ENCODE results near the gene PRPF19.

The PRPF19 gene

DNA sequence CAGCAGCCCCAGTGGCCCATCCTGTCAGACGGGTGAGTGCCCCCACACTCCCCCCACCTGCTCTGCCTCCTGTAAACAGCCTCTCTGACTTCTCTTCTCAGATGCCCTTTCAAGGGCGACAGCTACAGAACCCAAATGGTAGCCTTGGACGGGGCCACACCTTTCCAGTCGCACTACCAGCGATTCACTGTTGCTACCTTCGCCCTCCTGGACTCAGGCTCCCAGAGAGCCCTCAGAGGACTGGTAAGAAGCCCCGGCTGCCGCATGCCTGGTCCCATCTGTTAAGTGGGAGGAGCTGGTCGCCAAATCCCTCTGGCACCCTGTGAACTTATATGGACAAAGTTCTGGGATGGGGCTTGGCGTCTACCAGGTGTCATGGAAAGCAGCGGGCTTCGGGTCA is 32.9 kb downstream of the PRPF19 start:
- no peak for DNase-seq (ENCODE audit: low spot score)

GRCh38 chr11:60872961-60873524 is 33.3 kb downstream of the PRPF19 start:
- DNase-seq (ENCODE audit: low spot score), result no peak

DNA sequence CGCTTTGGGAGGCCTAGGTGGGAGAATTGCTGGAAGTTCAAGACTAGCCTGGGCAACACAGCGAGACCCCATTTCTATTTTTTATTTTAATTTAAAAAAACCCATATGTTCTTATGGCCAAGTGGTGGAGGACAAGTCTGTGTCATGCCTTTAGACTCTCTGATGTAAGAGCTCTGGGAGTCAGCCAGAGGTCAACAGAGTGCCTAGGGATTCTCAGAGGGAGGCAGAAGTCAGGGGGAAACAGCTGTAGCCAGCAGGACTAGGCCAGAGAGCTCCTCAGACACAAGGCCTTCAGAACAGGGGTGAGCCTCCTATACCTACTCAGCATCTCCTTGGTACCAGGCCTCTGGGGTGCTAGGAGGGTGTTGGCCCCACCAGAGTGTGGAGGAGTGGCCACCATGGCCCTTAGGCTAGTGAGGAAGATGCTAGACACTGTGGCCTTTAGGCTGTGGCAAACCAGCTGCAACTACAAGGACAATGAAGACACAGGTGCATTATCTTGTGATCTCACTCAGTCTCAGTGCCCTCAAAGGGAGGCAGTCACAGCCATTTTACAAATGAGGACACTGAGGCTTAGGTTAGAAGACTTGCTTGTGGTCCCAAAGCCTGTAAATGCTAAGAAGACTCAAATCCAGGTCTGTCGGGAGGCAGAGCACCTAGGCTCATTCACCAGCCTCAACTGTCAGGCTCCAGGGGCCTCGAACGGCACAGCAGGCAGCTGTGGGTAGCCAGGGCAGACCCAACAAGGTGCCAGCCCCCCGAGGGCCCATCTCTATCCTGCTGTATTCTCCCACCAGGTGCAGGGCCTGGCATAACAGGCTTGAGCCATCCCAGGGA is 34.0 kb downstream of the PRPF19 start:
- no peak for DNase-seq (ENCODE audit: low spot score)

DNA sequence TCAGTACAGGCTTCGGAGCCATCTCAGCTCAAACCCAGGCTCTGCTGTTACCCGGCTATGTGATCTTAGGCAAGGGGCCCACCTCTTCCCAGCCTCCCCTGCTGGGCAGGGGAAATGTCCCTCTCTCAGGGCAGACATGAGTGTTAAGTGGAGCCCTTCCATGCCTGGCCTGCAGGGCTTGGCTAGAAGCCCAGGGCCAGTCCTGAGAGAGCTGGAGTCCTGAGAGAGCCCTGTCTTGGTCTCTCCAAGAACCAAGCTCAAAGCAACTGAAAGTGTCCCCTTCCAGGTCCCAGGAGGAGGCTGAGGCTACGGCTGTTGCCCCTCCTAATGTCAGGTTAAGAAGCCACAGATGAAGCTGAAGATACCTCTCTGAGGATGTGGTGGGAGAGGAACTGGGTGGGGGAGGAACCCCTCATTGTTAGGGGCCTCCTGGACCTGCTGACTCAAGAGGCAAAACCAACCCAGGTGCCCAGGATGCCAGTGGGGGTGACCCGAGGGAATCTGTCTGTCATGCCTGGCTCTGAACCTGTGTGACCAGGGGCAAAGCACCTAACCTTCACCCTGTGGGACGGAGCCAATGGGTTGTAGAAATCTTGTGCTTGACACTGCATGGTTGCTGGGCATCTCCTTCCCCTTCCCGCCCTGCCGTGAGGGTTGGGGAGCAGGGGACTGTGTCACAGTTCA is 34.9 kb downstream of the PRPF19 start:
- peak; percentile 50 for DNase-seq (ENCODE audit: low spot score)

DNA sequence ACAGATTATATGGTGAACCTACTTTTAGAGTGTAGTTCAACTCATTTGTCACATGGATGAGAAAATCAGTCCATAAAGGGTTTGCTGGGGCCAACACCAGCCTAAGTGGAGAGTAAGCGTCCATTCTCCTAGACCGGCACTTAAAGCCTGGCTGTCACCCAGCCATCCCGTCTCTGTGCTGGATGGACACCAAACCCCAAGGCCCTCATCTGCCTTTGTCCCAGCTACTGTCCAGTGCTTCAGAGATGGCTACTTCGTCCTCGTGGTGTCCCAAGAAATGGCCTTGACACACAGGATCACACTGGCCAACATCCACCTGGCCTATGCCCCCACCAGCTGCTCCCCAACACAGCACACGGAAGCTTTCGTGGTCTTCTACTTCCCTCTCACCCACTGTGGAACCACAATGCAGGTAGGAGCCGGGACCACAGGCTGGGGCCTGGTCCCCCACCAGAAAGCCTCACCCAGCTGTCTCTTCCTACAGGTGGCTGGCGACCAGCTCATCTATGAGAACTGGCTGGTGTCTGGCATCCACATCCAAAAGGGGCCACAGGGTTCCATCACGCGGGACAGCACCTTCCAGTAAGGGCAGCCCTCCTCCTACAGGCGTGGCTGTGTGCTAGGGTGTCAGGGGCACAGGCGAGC is 35.5 kb downstream of the PRPF19 start:
- DNase-seq (ENCODE audit: low spot score), result no peak

DNA sequence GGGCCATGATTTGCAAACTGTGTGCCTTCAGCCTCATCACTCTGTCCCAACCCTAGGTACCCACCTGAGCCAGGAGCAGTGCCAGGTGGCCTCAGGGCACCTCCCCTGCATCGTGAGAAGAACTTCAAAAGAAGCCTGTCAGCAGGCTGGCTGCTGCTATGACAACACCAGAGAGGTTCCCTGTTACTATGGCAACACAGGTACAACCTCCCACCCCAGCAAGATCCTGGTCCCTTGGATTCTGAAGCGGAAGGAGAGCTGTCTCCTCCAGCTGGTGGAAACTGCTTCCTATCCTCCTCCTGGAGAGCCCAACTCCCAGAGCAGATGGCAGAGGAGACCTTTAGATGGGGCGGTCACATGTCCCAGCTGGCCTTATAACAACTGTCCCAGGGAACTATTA is 36.1 kb downstream of the PRPF19 start:
- DNase-seq (ENCODE audit: low spot score), result no peak

GRCh38 chr11:60869451-60869825 is 36.9 kb downstream of the PRPF19 start:
- DNase-seq (ENCODE audit: low spot score), result no peak

DNA sequence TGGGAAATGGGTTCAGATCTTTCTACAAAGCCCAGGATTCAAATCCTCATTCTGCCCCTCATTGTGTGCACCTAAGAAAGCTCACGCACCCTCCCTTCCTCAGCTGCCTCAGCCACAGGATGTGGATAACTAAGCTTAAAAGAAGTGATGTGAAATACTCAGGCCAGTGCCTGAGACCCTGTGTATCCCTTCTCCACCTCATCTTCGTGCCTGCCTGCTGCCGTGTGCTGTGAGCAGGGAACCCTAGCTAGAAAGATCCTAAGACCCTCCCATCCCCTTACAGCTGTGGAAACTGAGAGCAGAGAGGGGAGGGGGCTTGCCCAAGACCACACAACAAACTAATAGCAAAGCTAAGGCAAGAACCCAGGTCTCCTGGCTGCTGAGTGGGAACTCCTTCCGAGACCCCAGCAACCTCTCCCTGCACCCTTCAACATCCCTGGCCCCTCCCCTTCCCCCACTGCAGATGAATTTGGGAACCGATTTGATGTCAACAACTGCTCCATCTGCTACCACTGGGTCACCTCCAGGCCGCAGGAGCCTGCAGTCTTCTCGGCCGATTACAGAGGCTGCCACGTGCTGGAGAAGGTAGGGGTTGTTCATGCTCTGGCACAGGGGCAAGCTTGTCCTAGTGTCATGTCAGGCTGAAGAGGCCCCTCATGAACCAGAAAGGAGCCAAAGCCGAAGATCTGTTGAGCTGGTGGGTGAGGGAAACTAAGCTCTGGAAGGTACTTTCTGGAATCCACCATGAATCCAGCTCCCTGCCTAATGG is 37.5 kb downstream of the PRPF19 start:
- DNase-seq (ENCODE audit: low spot score), result no peak

- DNase-seq (ENCODE audit: low spot score), result no peak
Observed at GRCh38 chr11:60867871-60868681, 38.3 kb downstream of the PRPF19 start.

DNA sequence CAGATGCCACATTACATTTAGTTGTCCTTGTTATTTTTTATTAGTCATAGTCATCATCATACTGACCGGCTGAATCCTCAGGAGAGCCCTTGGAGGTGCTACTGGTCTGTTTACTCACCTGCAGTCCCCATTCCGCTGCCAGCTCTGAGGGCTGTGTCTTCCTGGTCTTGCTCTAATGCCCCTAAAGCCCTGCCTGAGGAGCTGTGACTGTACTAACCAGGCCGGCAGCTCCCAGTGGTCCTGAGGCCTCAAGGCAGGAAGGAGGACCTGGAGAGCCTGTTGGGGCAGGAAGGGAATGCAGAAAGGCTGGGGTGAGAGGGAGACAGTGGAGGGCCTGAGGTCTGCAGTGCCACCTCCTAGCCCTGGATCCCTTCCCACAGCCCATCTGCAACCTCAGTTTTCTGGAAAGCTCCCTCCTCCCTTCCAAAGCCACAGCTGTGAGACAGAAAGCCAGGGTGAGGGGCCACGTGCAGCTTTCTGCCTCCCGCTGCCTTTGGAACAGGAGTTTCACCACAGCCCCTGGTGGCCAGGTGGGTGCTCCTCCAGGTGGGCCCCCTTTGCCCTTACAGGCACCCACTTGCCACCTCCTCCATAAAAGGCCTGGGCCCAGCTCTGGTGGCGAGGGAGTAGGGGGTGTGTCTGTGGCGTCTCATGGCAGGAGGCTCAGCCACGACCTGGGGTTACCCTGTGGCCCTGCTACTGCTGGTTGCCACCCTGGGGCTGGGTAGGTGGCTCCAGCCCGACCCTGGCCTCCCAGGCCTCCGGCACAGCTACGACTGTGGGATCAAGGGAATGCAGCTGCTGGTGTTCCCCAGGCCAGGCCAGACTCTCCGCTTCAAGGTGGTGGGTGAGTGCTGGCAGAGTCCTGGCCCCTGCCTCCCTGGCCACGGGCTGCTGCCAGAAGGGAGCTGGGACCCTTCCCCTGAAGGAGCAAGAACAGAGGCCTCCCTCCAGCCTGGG is 39.2 kb downstream of the PRPF19 start, which contains the start of gene ZP1:
Gene ZP1 (plus strand): TSS at position 632 of the 960 bp plus-strand sequence. CDS start 20 bp downstream, at position 652.
- no peak for DNase-seq (ENCODE audit: low spot score)

- DNase-seq (ENCODE audit: low spot score), result no peak
Observed at GRCh38 chr11:60864856-60865513, 41.4 kb downstream of the PRPF19 start.

GRCh38 chr11:60863550-60864521 is 42.5 kb downstream of the PRPF19 start:
- DNase-seq (ENCODE audit: low spot score), result no peak

GRCh38 chr11:60862171-60862570 is 44.2 kb downstream of the PRPF19 start:
- no peak for DNase-seq (ENCODE audit: low spot score)

DNA sequence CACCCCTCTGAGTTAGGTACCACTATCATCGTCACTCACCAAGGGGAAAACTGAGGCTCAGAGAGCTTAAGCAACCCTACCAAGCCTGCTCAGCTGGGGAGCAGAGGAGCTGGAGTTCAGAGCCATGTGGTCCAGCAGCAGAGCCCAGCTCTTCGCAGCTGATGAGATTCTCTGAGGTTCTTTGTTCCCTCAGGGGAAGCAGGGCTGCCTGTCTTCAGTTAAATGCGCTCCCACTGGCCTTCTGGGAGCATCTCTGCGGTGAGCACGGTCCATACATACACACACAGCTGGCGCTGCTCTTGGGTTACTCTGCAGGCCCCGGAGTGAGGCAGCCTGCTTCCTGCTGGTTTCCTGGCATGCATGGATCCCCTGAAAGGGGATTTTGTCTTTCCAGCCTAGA is 45.4 kb downstream of the PRPF19 start:
- DNase-seq (ENCODE audit: low spot score), result no peak

GRCh38 chr11:60859616-60860250 is 46.7 kb downstream of the PRPF19 start:
- DNase-seq (ENCODE audit: low spot score), result no peak

GRCh38 chr11:60858731-60859464 is 47.5 kb downstream of the PRPF19 start:
- no peak for DNase-seq (ENCODE audit: low spot score)

- DNase-seq (ENCODE audit: low spot score), result no peak
Observed at GRCh38 chr11:60858236-60858635, 48.1 kb downstream of the PRPF19 start.
